ENCODE measurements around the gene CHST15. TPM values are rescaled to one million over a fixed set of nuclear protein-coding genes. Genes with fewer than 3 reads are reported as not detected.

Gene CHST15
- total and polyA plus RNA-seq, 2 of the 4 experiments (the other 2 are of a cell fraction) = 0.14 to 0.18 TPM

DNA sequence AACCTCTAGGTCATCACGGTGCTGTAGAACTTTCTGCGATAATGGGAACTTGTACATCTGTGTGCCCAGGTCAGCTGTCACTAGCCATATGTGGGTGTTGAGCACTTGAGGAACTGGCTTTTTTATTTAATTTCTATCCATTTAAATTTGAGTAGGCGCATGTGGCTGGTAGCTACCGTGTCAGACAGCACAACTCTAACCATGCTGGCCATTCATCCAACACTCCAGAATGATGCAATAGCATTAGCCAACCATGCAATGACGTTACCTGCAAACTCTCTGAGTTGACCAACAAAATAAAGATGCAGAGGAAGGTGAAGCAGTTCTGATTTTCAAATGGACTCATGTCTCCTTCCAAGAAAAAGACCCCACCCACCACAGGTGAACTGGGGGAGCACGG lies 24.4 kb upstream of the CHST15 start:
- Histone ChIP-seq H3K9me1 (ENCODE audit: insufficient read depth, low read length) (no peaks in the 10 kb centered on the region), H2BK120ac (ENCODE audit: low read depth, low read length) (no peak overlapping the region), H3K4me1 (ENCODE audit: control insufficient read depth, insufficient read depth, low read length) (no peaks in the 10 kb centered on the region), H2BK15ac (ENCODE audit: low read depth, low read length) (no peak overlapping the region), H3K14ac (replicated peaks; ENCODE audit: low read depth, low read length) (no peak overlapping the region), H3K56ac (ENCODE audit: extremely low read depth, insufficient read depth, low read length) (no peak overlapping the region), H3K4me2 (ENCODE audit: low read depth, low read length) (no peak overlapping the region), H2AFZ (replicated peaks; ENCODE audit: low read length, poor library complexity) (no peak overlapping the region), H3K79me1 (ENCODE audit: low read depth in 1 of 2, low read length in 2 of 2) (no peaks in the 10 kb centered on the region), H3K23ac (ENCODE audit: low read depth, low read length) (no peak overlapping the region), H3K4ac (ENCODE audit: low read depth, low read length) (no peak overlapping the region), H3K9me3 (ENCODE audit: control insufficient read depth, insufficient read depth, low read length) (peaks cover 4% of the 10 kb centered on the region), H2BK20ac (ENCODE audit: low read depth, low read length) (no peak overlapping the region), H4K5ac (ENCODE audit: low read depth, low read length) (no peak overlapping the region), H2AK5ac (ENCODE audit: low read depth, low read length) (no peak overlapping the region), H4K8ac (ENCODE audit: low read depth in 2 of 2, low read length in 2 of 2) (no peak overlapping the region), H3K27ac (ENCODE audit: insufficient read depth, low read length) (no peak overlapping the region), H3K27me3 (ENCODE audit: control insufficient read depth, insufficient read depth, low read length) (no peaks in the 10 kb centered on the region; the same call in 1 of the 2 replicates), H2BK5ac (ENCODE audit: low read depth, low read length, poor library complexity, severe bottlenecking) (no peak overlapping the region), H3K36me3 (ENCODE audit: control insufficient read depth, insufficient read depth, low read length) (no peaks in the 10 kb centered on the region), H4K91ac (ENCODE audit: insufficient read depth, low read depth, low read length) (no peak overlapping the region), H3K18ac (ENCODE audit: low read depth, low read length) (no peak overlapping the region), H3K9ac (ENCODE audit: low read depth, low read length) (no peak overlapping the region), H3K4me3 (ENCODE audit: insufficient read depth, low read depth, low read length) (no peak overlapping the region), H2AK9ac (replicated peaks; ENCODE audit: low read depth, low read length, poor library complexity) (no peak overlapping the region), H4K20me1 (ENCODE audit: insufficient read depth, low read length) (no peaks in the 10 kb centered on the region)
- in situ Hi-C loops (cut with MboI; ENCODE audit: low sequenced_read_pairs) = no loop called here
- no peak for ATAC-seq (ENCODE audit: low read depth)
- intact Hi-C loops (cut with micrococcal nuclease) = no loop called here
- DNase-seq = no peak
- 0 out of 2 replicates have a peak, but pooled peaks have one; percentile 40 for TF ChIP-seq CEBPB (IDR thresholded peaks at IDR 0.05; ENCODE audit: low read depth, low read length)
- TF ChIP-seq RAD21 (IDR thresholded peaks at IDR 0.05; ENCODE audit: low read length) = no peak
- TF ChIP-seq, protein P1, sequence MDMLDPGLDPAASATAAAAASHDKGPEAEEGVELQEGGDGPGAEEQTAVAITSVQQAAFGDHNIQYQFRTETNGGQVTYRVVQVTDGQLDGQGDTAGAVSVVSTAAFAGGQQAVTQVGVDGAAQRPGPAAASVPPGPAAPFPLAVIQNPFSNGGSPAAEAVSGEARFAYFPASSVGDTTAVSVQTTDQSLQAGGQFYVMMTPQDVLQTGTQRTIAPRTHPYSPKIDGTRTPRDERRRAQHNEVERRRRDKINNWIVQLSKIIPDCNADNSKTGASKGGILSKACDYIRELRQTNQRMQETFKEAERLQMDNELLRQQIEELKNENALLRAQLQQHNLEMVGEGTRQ (IDR thresholded peaks at IDR 0.05; ENCODE audit: low read depth, low read length) = no peak
- TF ChIP-seq, protein P2, sequence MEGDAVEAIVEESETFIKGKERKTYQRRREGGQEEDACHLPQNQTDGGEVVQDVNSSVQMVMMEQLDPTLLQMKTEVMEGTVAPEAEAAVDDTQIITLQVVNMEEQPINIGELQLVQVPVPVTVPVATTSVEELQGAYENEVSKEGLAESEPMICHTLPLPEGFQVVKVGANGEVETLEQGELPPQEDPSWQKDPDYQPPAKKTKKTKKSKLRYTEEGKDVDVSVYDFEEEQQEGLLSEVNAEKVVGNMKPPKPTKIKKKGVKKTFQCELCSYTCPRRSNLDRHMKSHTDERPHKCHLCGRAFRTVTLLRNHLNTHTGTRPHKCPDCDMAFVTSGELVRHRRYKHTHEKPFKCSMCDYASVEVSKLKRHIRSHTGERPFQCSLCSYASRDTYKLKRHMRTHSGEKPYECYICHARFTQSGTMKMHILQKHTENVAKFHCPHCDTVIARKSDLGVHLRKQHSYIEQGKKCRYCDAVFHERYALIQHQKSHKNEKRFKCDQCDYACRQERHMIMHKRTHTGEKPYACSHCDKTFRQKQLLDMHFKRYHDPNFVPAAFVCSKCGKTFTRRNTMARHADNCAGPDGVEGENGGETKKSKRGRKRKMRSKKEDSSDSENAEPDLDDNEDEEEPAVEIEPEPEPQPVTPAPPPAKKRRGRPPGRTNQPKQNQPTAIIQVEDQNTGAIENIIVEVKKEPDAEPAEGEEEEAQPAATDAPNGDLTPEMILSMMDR (conservative IDR thresholded peaks at IDR 0.05; ENCODE audit: low read depth, low read length) = no peak
- TF ChIP-seq NFE2L2 (IDR thresholded peaks at IDR 0.05; ENCODE audit: low read depth, low read length) = no peak
- CTCF ChIA-PET = no interaction called here
- no TSS peak for BruUV-seq (replicated peaks)
- POLR2A ChIA-PET (ENCODE audit: unreplicated experiment) = no interaction called here
- no CpG with 5 or more reads among the region's 6 CpGs for WGBS, 2 experiments (ENCODE audit: extremely low coverage in 2 of 2, insufficient read length in 1 of 2)
- dilution Hi-C loops (cut with HindIII; ENCODE audit: low sequenced_read_pairs, unreplicated experiment) = no loop called here

Data from IMR-90 (cell line).